ENCODE data around the gene KIF6.
"Not testable (repeated sequence)": the region's sequence is repeated elsewhere in the genome, so short reads cannot be mapped to it uniquely, and the experiment has no call there.

KIF6 gene

GRCh38 chr6:39546731-39547130 lies 178.5 kb downstream of the KIF6 start:
- DNase-seq: no peak

GRCh38 chr6:39543950-39544349 lies 181.3 kb downstream of the KIF6 start:
- no peak for DNase-seq

- no peak for DNase-seq
These were observed 182.1 kb downstream of the KIF6 start for GRCh38 chr6:39543095-39543494.

GRCh38 chr6:39540454-39540853 lies 184.8 kb downstream of the KIF6 start:
- DNase-seq: no peak

- DNase-seq: peak; percentile 81
These were observed 194.9 kb downstream of the KIF6 start for GRCh38 chr6:39530201-39530759.

GRCh38 chr6:39527792-39528564 lies 197.2 kb downstream of the KIF6 start:
- no peak for DNase-seq

- no peak for DNase-seq
These were observed 201.2 kb downstream of the KIF6 start for GRCh38 chr6:39524007-39524406.

- no peak for DNase-seq
These were observed 203.2 kb downstream of the KIF6 start for GRCh38 chr6:39521958-39522357.

GRCh38 chr6:39520916-39521315 lies 204.3 kb downstream of the KIF6 start:
- DNase-seq: no peak

GRCh38 chr6:39520411-39520810 lies 204.8 kb downstream of the KIF6 start:
- no peak for DNase-seq

GRCh38 chr6:39518221-39518620 lies 207.0 kb downstream of the KIF6 start:
- no peak for DNase-seq

GRCh38 chr6:39517756-39518155 lies 207.5 kb downstream of the KIF6 start:
- no peak for DNase-seq

- DNase-seq: no peak
These were observed 208.7 kb downstream of the KIF6 start for GRCh38 chr6:39516471-39516870.

- DNase-seq: no peak
These were observed 209.7 kb downstream of the KIF6 start for GRCh38 chr6:39515471-39515870.

GRCh38 chr6:39515006-39515405 lies 210.2 kb downstream of the KIF6 start:
- DNase-seq: no peak

- DNase-seq: not testable (repeated sequence)
These were observed 215.4 kb downstream of the KIF6 start for GRCh38 chr6:39509831-39510230.

GRCh38 chr6:39508515-39508914 lies 216.7 kb downstream of the KIF6 start:
- DNase-seq: no peak

- no peak for DNase-seq
These were observed 217.7 kb downstream of the KIF6 start for GRCh38 chr6:39507331-39507998.

GRCh38 chr6:39502362-39502955 lies 222.7 kb downstream of the KIF6 start:
- DNase-seq: not testable (repeated sequence)

GRCh38 chr6:39499053-39499452 lies 226.2 kb downstream of the KIF6 start:
- DNase-seq: no peak

- DNase-seq: no peak
These were observed 227.1 kb downstream of the KIF6 start for GRCh38 chr6:39498096-39498495.

- DNase-seq: no peak
These were observed 228.3 kb downstream of the KIF6 start for GRCh38 chr6:39496915-39497314.

- DNase-seq: no peak
These were observed 228.8 kb downstream of the KIF6 start for GRCh38 chr6:39496456-39496855.

- no peak for DNase-seq
These were observed 229.6 kb downstream of the KIF6 start for GRCh38 chr6:39495640-39496039.

All from islet precursor cell (in vitro differentiated cells).